BE2C (cell line): ENCODE data around the gene ABHD17A.

Experiments used
- DNase-seq: peaks from one replicate; pipeline ENCODE4 v3.0.0-alpha.2; 2020
- H3K27me3 ChIP-seq: fragments of 250-450 bp; sonication (Bioruptor Pico); 2 replicates; pipeline ENCODE4 v1.5.1; 2020; ENCODE audit warnings: mild to moderate bottlenecking
- H3K36me3 ChIP-seq: fragments of 250-450 bp; sonication (Bioruptor Pico); 2 replicates; pipeline ENCODE4 v1.5.1; 2020; ENCODE audit warnings: mild to moderate bottlenecking
- H3K4me1 ChIP-seq: fragments of 250-450 bp; sonication (Bioruptor Pico); 2 replicates; pipeline ENCODE4 v1.5.1; 2020
- H3K4me3 ChIP-seq: 2 replicates; pipeline ENCODE4 v1.5.1; 2011; ENCODE audit warnings: low read depth, low read length
- H3K9me3 ChIP-seq: fragments of 250-450 bp; sonication (Bioruptor Pico); 2 replicates; pipeline ENCODE4 v1.5.1; 2020
- TF ChIP-seq, protein P1 (sequence below): IDR thresholded peaks from 2 replicates; pipeline ENCODE4 v1.5.1; 2012; ENCODE audit warnings: mild to moderate bottlenecking, low read depth, low read length

ABHD17A gene

DNA sequence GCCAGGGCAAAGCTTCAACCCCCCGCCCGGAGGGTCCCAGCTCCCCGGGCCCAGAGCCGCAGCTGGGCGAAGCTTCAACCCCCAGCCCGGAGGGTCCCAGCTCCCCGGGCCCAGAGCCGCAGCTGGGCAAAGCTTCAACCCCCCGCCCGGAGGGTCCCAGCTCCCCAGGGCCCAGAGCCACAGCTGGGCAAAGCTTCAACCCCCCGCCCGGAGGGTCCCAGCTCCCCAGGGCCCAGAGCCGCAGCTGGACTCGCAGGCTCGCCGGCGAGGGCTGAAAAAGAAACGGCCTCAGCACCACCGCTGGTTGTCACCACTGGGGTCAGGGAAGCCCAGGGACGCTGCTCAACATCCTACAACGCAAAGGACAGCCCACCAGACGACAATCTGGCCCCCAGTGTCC lies 42.2 kb downstream of the ABHD17A start:
- Histone ChIP-seq H3K9me3 (no peaks in the 10 kb centered on the region), H3K4me1 (peaks cover 3% of the 10 kb centered on the region; the same call in 1 of the 2 replicates), H3K27me3 (no peaks in the 10 kb centered on the region), H3K4me3 (no peak overlapping the region), H3K36me3 (peaks cover 28% of the 10 kb centered on the region)
- DNase-seq, result no peak
- TF ChIP-seq, protein P1, sequence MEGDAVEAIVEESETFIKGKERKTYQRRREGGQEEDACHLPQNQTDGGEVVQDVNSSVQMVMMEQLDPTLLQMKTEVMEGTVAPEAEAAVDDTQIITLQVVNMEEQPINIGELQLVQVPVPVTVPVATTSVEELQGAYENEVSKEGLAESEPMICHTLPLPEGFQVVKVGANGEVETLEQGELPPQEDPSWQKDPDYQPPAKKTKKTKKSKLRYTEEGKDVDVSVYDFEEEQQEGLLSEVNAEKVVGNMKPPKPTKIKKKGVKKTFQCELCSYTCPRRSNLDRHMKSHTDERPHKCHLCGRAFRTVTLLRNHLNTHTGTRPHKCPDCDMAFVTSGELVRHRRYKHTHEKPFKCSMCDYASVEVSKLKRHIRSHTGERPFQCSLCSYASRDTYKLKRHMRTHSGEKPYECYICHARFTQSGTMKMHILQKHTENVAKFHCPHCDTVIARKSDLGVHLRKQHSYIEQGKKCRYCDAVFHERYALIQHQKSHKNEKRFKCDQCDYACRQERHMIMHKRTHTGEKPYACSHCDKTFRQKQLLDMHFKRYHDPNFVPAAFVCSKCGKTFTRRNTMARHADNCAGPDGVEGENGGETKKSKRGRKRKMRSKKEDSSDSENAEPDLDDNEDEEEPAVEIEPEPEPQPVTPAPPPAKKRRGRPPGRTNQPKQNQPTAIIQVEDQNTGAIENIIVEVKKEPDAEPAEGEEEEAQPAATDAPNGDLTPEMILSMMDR, result no peak

DNA sequence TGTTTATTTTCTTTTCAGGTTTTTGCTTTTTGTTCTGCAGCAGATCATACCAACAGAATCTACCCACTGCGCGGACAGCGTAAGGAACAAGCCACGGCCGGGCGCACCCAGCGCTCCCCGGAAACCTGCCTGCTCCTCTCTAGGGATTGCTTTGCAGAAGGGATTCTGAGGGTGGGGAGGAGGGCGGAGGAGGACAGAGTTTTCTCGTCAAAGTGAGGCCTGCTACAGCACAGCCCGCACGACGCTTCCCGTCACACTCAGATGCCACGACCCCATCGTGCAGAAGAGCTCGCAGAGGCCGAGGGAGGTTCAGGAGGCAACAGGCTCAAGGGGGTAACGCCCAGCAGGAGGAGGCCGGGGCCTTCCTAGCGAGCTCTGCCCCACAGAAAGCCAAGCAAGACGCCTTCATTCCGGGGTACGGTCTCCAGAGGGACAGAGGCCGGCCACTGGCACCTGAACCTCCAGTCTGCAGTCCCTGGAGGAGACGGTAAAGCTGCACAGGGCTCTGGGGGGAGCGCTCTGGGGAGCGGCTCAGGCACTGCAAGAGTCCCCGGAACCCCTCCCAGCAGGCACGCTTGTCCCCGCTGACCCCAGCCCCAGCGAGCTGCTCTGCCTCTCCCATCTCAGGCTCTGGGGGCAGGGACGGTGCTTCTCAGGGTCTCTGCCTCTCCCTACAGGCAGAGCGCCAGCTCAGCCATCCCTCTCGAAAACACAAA lies 43.9 kb downstream of the ABHD17A start:
- Histone ChIP-seq H3K36me3 (peaks cover 22% of the 10 kb centered on the region), H3K9me3 (no peaks in the 10 kb centered on the region), H3K27me3 (no peaks in the 10 kb centered on the region), H3K4me3 (no peak overlapping the region), H3K4me1 (peaks cover 9% of the 10 kb centered on the region)
- no peak for DNase-seq
- TF ChIP-seq, protein P1, result no peak

DNA sequence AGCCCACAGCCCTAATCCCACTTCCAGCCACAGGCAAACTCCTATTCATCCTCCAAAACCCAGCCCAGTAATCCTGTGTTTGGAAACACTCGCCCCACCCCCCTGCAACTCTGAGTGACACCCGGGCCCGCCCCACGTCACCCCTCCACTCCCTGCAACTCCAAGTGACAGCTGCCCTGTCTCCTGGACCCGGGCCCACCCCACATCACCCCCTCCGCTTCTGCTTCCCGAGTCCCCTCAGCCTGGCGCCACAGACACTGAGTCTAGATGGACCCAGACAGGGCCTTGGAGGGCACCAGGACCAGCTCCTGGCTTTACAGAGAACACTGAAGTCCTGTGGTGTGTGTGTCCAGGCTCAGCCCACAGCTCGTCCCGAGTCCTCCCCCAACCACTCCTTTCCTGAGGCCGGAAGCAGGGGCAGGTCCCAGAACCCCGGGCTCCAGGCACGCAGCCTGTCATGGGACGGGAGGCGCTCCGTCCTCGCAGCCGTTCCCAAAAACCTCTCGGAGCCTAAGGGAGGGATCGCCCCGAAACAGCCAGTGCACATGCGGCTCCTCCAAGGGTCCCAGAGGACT lies 44.7 kb downstream of the ABHD17A start:
- H3K4me1 ChIP-seq, result peaks cover 9% of the 10 kb centered on the region
- no peaks in the 10 kb centered on the region for H3K9me3 ChIP-seq
- DNase-seq, result no peak
- no peak overlapping the region for H3K4me3 ChIP-seq
- peaks cover 18% of the 10 kb centered on the region; the same call in 1 of the 2 replicates for H3K36me3 ChIP-seq
- TF ChIP-seq, protein P1, result no peak
- H3K27me3 ChIP-seq, result no peaks in the 10 kb centered on the region

- H3K4me3 ChIP-seq, result no peak overlapping the region
- peaks cover 9% of the 10 kb centered on the region for H3K4me1 ChIP-seq
- H3K9me3 ChIP-seq, result no peaks in the 10 kb centered on the region
- DNase-seq, result no peak
- peaks cover 12% of the 10 kb centered on the region; the same call in 1 of the 2 replicates for H3K36me3 ChIP-seq
- H3K27me3 ChIP-seq, result no peaks in the 10 kb centered on the region
- TF ChIP-seq, protein P1, result no peak
Measured at GRCh38 chr19:1839658-1840540, 45.4 kb downstream of the ABHD17A start.

GRCh38 chr19:1837625-1838105 lies 47.6 kb downstream of the ABHD17A start:
- Histone ChIP-seq H3K4me1 (peaks cover 9% of the 10 kb centered on the region), H3K9me3 (no peaks in the 10 kb centered on the region), H3K27me3 (no peaks in the 10 kb centered on the region), H3K36me3 (peaks cover 3% of the 10 kb centered on the region; the same call in 1 of the 2 replicates), H3K4me3 (no peak overlapping the region)
- DNase-seq, result peak; percentile 77
- TF ChIP-seq, protein P1, result peak; percentile 88
